GM21390 (cell line): Measurements from ENCODE around the gene TMEM97.

ENCODE experiments used
- ATAC-seq: cut with Tn5 transposase; IDR thresholded peaks from one replicate; pipeline ENCODE4 v1.9.1; 2021; ENCODE audit not compliant: unreplicated experiment

TMEM97 gene

GRCh38 chr17:28363776-28364650 lies 45.0 kb downstream of the TMEM97 start:
- ATAC-seq, result no peak

GRCh38 chr17:28364665-28365363 lies 45.8 kb downstream of the TMEM97 start, which contains the start of gene SEBOX:
Gene SEBOX, minus strand, starts transcription at chr17:28365199. Its CDS starts 48 bp downstream, at chr17:28365151.
- no peak for ATAC-seq

- ATAC-seq, result no peak
These were observed 46.5 kb downstream of the TMEM97 start for GRCh38 chr17:28365487-28365886.

GRCh38 chr17:28366605-28367004 lies 47.6 kb downstream of the TMEM97 start:
- ATAC-seq, result no peak

GRCh38 chr17:28367641-28368305 lies 48.8 kb downstream of the TMEM97 start:
- ATAC-seq, result no peak

- no peak for ATAC-seq
These were observed 49.4 kb downstream of the TMEM97 start for GRCh38 chr17:28368306-28368831.

- ATAC-seq, result no peak
These were observed 50.1 kb downstream of the TMEM97 start for GRCh38 chr17:28368915-28369683.

- no peak for ATAC-seq
These were observed 50.7 kb downstream of the TMEM97 start for GRCh38 chr17:28369684-28370034.

GRCh38 chr17:28370035-28370743 lies 51.2 kb downstream of the TMEM97 start, which contains the start of gene VTN:
Gene VTN, minus strand, starts transcription at chr17:28370307. Its CDS starts 104 bp downstream, at chr17:28370203.
- ATAC-seq, result no peak

GRCh38 chr17:28370744-28371103 lies 51.7 kb downstream of the TMEM97 start:
- no peak for ATAC-seq

DNA sequence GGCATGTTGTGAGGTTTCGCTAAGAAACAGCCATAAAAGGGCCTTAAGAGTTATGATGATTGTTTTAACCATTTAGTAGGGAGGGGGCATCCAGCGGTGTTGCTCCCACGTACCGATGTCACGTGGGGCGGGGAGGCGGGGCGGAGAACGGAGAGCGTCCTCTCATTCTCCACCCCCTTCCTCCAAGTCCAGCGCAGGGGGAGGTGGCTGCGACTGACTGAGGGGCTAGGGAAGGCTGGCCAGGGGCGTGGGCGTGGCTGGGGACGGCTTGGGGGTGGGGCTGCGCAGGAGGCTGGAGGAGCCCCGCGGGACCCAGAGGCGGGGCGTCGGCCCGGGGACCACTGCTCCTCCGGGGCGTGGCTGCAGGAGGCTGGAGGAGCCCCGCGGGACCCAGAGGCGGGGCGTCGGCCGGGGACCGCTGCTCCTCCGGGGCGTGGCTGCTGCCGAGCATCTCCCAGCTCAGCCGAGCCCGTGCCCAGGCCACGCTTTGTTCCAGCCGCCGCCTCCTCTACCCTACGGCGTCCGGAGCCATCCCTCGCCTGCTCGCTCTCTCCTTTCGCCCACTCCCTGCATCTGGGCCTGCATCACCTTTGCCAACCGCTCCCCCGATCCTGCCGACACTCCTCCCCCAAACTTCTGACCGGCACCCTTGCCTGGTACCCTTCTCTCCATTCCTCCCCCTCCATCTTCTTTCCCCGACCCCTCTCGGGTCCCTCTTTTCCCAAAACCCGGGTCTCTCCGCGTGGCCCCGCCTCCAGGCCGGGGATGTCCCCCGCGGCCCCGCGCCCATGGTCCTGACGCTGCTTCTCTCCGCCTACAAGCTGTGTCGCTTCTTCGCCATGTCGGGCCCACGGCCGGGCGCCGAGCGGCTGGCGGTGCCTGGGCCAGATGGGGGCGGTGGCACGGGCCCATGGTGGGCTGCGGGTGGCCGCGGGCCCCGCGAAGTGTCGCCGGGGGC lies 52.5 kb downstream of the TMEM97 start, which contains the start of gene SARM1:
SARM1 (plus strand) TSS at position 450 of the 958 bp plus-strand sequence; CDS start at position 789, 339 bp downstream.
- peak; percentile 83 for ATAC-seq

DNA sequence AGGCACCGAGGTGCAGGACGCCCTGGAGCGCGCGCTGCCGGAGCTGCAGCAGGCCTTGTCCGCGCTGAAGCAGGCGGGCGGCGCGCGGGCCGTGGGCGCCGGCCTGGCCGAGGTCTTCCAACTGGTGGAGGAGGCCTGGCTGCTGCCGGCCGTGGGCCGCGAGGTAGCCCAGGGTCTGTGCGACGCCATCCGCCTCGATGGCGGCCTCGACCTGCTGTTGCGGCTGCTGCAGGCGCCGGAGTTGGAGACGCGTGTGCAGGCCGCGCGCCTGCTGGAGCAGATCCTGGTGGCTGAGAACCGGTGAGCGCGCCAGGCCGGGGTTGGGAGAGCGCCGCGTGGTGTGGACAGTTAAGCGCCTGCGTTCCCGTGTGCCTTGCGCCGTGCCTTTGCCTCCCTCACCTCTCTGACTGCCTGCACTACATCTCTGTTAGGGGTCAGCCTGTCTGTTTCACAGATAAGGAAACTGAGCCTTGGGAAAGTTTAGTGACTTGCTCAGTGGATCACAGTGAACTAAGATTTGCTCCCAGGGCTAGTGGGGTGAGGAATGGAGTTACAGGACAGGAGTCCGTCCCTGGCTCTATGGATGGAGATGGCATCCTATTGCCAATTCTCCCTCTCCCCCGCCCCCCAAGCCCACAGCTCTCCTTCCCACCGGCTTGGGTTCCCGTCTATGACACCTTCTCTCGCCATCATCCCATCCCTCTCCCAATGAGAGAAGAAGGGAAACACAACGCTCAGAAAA lies 53.4 kb downstream of the TMEM97 start:
- peak; percentile 12 for ATAC-seq

- ATAC-seq, result no peak
These were observed 53.9 kb downstream of the TMEM97 start for GRCh38 chr17:28372945-28373274.
